Tibial artery (tissue), 4 donors: Measurements from ENCODE around the gene PTCH1.

ENCODE experiments used
- DNase-seq, 2 donors: peaks; one replicate each; pipeline ENCODE4 v3.0.0-alpha.2; 2019
- H3K27ac ChIP-seq, 2 donors: fragments of 200-600 bp; sonication (generic) in 1 of 2; 1 replicate in 1 of 2; 2 replicates in 1 of 2; pipeline ENCODE4 v1.5.1; 2018 to 2019; ENCODE audit warnings: mild to moderate bottlenecking in 1 of 2
- H3K27me3 ChIP-seq, 2 donors: fragments of 200-600 bp; sonication (generic) in 1 of 2; one replicate each; pipeline versions ENCODE4 v1.5.1 to v1.6.0; 2016 to 2019
- H3K36me3 ChIP-seq, 3 donors: fragments of 200-600 bp; sonication (generic) in 2 of 3; one replicate each; pipeline ENCODE4 v1.5.1; 2016 to 2019; ENCODE audit warnings: mild to moderate bottlenecking in 2 of 3
- H3K4me1 ChIP-seq, 4 donors: fragments of 200-600 bp; sonication (generic) in 2 of 4; 1 replicate in 3 of 4; 2 replicates in 1 of 4; pipeline ENCODE4 v1.5.1; 2016 to 2019
- H3K4me3 ChIP-seq, 2 donors: fragments of 200-600 bp; sonication (generic) in 1 of 2; 1 replicate in 1 of 2; 2 replicates in 1 of 2; pipeline ENCODE4 v1.5.1; 2018 to 2019; ENCODE audit warnings: mild to moderate bottlenecking in 2 of 2
- H3K9me3 ChIP-seq, 3 donors: fragments of 200-600 bp; sonication (generic) in 1 of 3; one replicate each; pipeline ENCODE4 v1.5.1; 2016 to 2019
- intact Hi-C: fragments of 100-400 bp; cut with DNase I; formaldehyde crosslinking; loops from one replicate; pipeline ENCODE4 v1.15.0; 2023; ENCODE audit warnings: low total_unique reads
- TF ChIP-seq, protein P1 (sequence below), 2 experiments: fragments of 200-600 bp in 1 of 2; fragments of 450-650 bp in 1 of 2; IDR thresholded peaks; one replicate each; pipeline ENCODE4 v1.5.1; 2017 to 2019; ENCODE audit warnings: antibody characterized with exemption in 2 of 2, mild to moderate bottlenecking in 1 of 2, moderate library complexity in 1 of 2

The PTCH1 gene

DNA sequence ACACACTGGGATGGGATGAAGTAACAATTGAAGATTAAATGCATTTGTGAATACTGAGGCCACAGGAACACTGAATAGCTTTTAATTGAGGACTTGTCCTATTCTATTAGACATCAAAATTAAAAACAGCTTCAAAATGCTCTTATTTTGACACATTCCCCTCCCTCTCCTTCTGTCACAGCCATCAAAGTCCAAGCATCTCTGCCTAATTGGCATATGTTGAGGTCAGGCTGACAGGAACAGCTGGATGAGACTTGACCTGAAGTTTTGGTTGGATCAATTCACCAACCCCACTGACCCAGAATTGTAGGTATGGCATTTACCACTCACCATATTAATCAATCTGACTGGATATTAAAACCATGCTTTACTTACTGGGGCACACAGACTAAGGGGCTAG lies 96.3 kb downstream of the PTCH1 start:
- TF ChIP-seq, protein P1, sequence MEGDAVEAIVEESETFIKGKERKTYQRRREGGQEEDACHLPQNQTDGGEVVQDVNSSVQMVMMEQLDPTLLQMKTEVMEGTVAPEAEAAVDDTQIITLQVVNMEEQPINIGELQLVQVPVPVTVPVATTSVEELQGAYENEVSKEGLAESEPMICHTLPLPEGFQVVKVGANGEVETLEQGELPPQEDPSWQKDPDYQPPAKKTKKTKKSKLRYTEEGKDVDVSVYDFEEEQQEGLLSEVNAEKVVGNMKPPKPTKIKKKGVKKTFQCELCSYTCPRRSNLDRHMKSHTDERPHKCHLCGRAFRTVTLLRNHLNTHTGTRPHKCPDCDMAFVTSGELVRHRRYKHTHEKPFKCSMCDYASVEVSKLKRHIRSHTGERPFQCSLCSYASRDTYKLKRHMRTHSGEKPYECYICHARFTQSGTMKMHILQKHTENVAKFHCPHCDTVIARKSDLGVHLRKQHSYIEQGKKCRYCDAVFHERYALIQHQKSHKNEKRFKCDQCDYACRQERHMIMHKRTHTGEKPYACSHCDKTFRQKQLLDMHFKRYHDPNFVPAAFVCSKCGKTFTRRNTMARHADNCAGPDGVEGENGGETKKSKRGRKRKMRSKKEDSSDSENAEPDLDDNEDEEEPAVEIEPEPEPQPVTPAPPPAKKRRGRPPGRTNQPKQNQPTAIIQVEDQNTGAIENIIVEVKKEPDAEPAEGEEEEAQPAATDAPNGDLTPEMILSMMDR (IDR thresholded peaks at IDR 0.05): no peak
- Histone ChIP-seq H3K27me3 (no peaks in the 10 kb centered on the region), H3K4me1 (no peaks in the 10 kb centered on the region), H3K36me3 (peaks cover 0 to 5% (median 5%) of the 10 kb centered on the region in 3 donors), H3K4me3 (no peak overlapping the region), H3K27ac (no peak overlapping the region), H3K9me3 (peaks cover 0 to 36% (median 23%) of the 10 kb centered on the region in 3 donors)
- intact Hi-C loops: no loop called here
- DNase-seq: no peak

DNA sequence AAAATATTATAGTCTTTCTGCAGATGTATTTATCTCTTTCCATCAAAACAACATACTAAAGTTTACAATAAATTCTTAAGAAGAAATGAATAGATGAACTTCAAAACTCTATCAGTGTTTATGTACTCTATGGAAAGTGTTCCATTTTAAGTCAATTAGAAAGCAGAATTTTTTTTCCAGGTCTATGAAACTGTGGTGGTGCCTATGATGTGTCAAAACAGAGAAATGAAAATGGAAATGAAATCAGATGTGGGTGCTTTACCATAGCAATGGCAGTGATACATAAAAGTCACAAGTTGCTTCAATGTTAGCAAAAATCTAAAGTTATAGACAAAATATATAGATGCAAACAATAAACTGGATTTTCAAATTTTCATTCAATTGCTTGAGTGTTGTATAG lies 97.3 kb downstream of the PTCH1 start:
- Histone ChIP-seq H3K4me1 (no peaks in the 10 kb centered on the region), H3K4me3 (no peak overlapping the region), H3K36me3 (peaks cover 0 to 5% (median 5%) of the 10 kb centered on the region in 3 donors), H3K9me3 (peaks cover 0 to 32% (median 23%) of the 10 kb centered on the region in 3 donors), H3K27me3 (no peaks in the 10 kb centered on the region), H3K27ac (no peak overlapping the region)
- no peak for DNase-seq
- intact Hi-C loops: no loop called here
- TF ChIP-seq, protein P1 (IDR thresholded peaks at IDR 0.05): no peak

DNA sequence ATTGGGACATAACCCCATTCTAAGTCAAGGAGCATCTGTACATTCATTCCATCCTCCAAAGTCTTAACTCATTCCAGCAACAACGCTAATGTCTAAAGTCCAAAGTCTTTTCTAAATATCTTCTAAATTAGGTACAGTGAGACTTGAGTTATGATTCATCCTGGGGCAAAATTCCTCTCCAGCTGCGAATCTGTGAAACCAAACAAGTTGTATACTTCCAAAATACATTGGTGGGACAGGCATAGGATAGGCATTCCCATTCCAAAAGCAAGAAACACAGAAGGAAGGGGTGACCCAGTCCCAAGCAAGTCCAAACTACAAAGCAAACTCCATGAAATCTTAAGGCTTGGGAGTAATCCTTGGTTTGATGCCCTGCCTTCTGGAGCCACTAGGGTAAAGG lies 101.6 kb downstream of the PTCH1 start:
- no peak for DNase-seq
- H3K36me3 ChIP-seq: no peaks in the 10 kb centered on the region
- H3K4me1 ChIP-seq: no peaks in the 10 kb centered on the region
- no peak overlapping the region for H3K27ac ChIP-seq
- H3K4me3 ChIP-seq: no peak overlapping the region
- intact Hi-C loops: no loop called here
- H3K27me3 ChIP-seq: peaks cover 0 to 8% of the 10 kb centered on the region in 2 donors
- peaks cover 0 to 3% (median 0%) of the 10 kb centered on the region in 3 donors for H3K9me3 ChIP-seq
- TF ChIP-seq, protein P1 (IDR thresholded peaks at IDR 0.05): no peak

DNA sequence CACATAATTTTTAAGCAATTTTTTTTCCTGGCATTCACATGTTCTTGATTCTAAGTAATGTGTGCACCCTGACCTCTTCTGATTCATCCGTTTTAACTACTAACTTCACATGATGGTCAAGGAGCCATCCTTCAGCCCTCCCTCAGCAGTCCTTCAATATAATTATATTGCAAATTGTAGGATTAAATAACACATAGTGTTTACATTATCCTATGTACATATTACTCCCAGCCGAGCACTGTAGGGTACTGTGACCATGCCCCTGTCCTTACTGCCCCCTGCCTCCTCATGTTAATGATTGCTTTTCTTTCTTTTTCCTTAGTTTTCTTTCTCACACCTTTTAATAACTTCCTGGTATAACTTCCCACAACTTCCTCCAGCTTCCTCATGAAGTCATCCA lies 103.0 kb downstream of the PTCH1 start:
- H3K36me3 ChIP-seq: no peaks in the 10 kb centered on the region
- DNase-seq: no peak
- intact Hi-C loops: no loop called here
- TF ChIP-seq, protein P1 (IDR thresholded peaks at IDR 0.05): no peak
- H3K4me1 ChIP-seq: no peaks in the 10 kb centered on the region
- no peak overlapping the region for H3K4me3 ChIP-seq
- H3K27ac ChIP-seq: no peak overlapping the region
- no peaks in the 10 kb centered on the region for H3K9me3 ChIP-seq
- peaks cover 0 to 8% of the 10 kb centered on the region in 2 donors for H3K27me3 ChIP-seq

DNA sequence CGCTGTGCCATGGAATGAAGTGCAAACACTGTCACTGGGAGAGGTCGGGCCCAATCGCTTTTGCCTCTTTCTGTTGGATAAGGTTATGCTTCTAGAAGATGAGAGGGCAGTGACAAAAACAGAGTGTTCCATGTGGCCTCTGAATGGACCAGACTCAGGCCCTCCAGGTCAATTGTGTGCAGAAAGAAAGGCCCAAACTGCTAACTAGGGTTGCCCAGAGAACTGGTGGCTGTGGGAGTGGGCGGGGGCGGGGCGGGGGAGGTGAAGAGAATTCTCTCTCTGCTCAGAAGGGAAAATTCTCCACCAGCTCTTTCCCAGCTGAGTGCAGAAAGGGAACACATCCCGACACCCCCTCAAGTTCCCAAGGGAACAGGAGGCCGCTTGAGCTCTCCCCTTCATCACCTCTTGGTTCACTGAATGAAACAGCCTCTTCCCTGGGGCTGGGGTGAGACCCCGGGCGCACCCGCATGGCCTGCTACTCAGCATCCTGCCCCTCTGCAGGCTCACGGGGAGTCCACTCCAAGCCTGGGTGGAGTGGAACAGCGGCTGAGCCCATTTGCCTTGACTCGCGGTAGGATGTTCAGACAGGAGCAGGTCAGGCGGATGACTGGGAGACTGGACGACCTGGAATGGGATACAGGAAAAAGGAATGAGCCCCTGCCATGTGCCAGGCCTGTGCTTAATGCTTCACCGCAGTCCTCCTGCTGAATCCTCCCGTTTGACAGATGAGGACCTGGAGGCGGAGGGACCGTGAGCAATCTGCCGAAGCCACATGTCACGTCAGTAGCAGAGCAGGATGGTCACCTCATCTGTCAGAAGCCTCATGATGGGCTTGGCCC lies 105.5 kb downstream of the PTCH1 start:
- H3K4me3 ChIP-seq: no peak overlapping the region
- H3K27ac ChIP-seq: no peak overlapping the region
- no peaks in the 10 kb centered on the region for H3K4me1 ChIP-seq
- H3K27me3 ChIP-seq: peaks cover 0 to 8% of the 10 kb centered on the region in 2 donors
- intact Hi-C loops: no loop called here
- H3K9me3 ChIP-seq: no peaks in the 10 kb centered on the region
- no peaks in the 10 kb centered on the region for H3K36me3 ChIP-seq
- no peak for DNase-seq
- TF ChIP-seq, protein P1 (IDR thresholded peaks at IDR 0.05): no peak
